Brain microvascular endothelial cell (primary cell): ENCODE data around the gene ETFB.

Source experiments
- DNase-seq: peaks from one replicate; pipeline ENCODE4 v3.0.0-alpha.2; 2020
- H3K27ac ChIP-seq: fragments of 250-450 bp; sonication (Bioruptor Pico); 2 replicates; pipeline ENCODE4 v1.5.1; 2020; ENCODE audit warnings: mild to moderate bottlenecking, moderate library complexity
- H3K27me3 ChIP-seq: fragments of 250-450 bp; sonication (Bioruptor Pico); replicated peaks from 2 replicates; pipeline ENCODE4 v1.5.1; 2020; ENCODE audit warnings: mild to moderate bottlenecking
- H3K36me3 ChIP-seq: fragments of 250-450 bp; sonication (Bioruptor Pico); replicated peaks from 2 replicates; pipeline ENCODE4 v1.5.1; 2020; ENCODE audit warnings: mild to moderate bottlenecking
- H3K4me3 ChIP-seq: 2 replicates; pipeline ENCODE4 v1.5.1; 2011; ENCODE audit warnings: low read depth, mild to moderate bottlenecking, control low read depth, low read length, moderate library complexity
- CTCF ChIP-seq: IDR thresholded peaks from 2 replicates; pipeline ENCODE4 v1.5.1; 2011; ENCODE audit warnings: low read depth, mild to moderate bottlenecking, moderate library complexity, low read length, control low read depth, inconsistent platforms; ENCODE audit errors: missing control alignments
- in situ Hi-C: cut with HindIII; loops from 2 replicates; pipeline ENCODE4 v1.10.0; 2017; ENCODE audit warnings: low sequenced_read_pairs, low pct_ligation_motif_present

The ETFB gene

GRCh38 chr19:51377422-51377821 lies 11.2 kb upstream of the ETFB start:
- H3K4me3 ChIP-seq: no peak overlapping the region
- no peaks in the 10 kb centered on the region for H3K27me3 ChIP-seq
- TF ChIP-seq CTCF: no peak
- in situ Hi-C loops: no loop called here
- no peak for DNase-seq
- no peak overlapping the region for H3K27ac ChIP-seq
- H3K36me3 ChIP-seq: no peaks in the 10 kb centered on the region

DNA sequence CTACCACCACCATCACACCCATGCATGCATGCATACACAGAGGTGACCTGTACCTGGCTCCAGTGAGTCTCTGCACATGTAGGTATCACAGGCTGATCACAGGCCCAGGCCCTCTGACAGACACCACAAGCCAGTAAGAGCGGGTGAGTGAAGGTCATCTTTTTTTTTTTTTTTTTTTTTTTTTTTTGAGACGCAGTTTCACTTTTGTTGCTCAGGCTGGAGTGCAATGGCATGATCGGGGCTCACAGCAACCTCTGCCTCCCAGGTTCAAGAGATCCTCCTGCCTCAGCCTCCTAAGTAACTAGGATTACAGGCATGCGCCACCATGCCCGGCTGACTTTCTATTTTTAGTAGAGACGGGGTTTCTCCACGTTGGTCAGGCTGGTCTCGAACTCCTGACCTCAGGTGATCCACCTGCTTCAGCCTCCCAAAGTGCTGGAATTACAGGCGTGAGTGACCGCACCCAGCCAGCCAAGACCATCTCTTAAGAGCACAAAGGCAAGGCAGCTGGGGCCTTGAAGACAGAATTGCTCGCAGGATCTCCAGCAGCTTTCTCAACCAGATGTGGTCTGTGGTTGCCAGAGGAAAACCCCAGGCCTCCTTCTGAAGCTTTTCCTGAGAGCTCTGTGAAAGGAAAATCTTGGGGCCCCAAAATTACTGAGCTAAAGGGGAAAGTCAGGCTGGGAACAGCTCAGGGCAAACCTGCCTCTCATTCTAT lies 9.5 kb upstream of the ETFB start:
- Histone ChIP-seq H3K27ac (no peak overlapping the region), H3K27me3 (no peaks in the 10 kb centered on the region), H3K36me3 (no peaks in the 10 kb centered on the region), H3K4me3 (no peak overlapping the region)
- TF ChIP-seq CTCF: no peak
- DNase-seq: no peak
- in situ Hi-C loops: no loop called here

DNA sequence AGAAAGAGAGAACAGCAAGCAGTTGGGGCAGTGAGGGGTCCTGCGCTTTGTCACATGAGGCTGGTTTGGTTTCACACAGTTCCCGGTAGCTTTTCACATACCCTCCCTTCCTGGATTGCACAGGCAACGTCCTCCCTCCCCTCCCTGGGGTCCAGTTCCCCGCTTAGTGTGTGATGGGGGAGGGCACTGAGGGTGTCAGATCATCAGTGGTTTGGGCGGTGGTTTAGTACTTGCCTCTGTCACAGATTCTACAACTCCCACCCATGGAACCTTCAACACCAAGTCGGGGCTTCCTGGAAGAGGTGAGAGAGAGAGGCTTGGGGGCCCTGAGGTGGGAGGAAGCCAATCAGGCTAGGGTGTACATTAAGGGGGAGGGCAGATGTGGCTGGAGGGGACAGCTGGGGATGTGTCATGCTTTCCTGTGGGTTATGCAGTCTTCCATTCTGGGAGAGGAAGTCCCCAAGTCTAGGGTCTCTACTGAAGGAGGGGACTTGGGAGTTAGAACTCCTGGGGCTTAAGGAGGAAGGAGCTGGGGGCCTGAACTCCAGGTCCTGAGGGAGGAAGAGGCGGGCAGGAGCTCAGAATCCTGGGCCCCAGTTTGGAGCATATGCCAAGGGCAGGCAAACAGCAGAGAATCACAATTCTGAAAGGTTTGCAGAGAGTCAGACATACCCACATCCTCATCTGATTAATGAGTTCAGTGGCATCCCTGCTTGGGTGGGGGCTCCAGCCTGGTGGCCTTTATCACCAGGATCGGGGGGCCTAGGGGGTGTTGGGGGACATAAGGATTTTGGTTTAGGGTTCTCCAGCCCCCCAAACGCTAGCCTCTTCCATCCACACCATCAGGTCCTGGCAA lies 6.7 kb upstream of the ETFB start, which contains the start of gene NKG7:
Gene NKG7, minus strand, starts transcription at position 6 of the 856 bp plus-strand sequence. CDS start 119 bp downstream, outside the sequence.
- no peak within 1 kb of the TSS for H3K27ac ChIP-seq
- no peaks in the 10 kb centered on the region for H3K36me3 ChIP-seq
- no peak for TF ChIP-seq CTCF
- in situ Hi-C loops: no loop called here
- H3K4me3 ChIP-seq: no peak within 1 kb of the TSS
- H3K27me3 ChIP-seq: no peaks in the 10 kb centered on the region
- no peak for DNase-seq

DNA sequence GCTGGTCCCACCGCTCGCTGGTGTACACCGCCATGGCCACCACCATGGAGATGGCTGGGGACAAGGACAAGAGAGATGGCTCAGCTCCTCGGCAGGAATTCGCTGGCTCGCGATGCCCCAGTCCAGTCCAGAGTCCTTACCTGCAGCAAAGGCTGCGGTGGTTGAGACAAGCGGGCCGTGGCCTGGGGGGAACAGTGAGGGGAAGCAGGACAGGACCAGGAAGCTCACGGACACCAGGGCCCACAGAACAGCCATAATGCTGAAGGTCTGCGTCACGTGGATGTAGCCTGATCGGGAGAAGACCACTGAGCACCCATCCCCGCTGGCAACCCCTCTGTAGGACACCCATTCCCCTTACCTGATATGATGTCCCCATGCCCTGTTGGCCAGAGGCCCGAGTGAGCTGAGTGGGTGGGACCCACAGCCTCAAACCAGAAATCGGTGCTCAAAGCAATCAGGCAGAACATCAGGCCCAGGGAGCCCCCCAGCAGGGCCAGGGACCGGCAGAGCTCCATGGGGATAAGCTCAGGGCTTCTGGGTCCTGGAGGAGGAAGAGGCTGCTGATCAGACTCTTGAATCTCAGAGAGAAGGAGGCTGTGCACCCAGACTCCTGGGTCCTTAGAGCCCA lies 5.9 kb upstream of the ETFB start:
- DNase-seq: no peak
- Histone ChIP-seq H3K27me3 (no peaks in the 10 kb centered on the region), H3K4me3 (no peak overlapping the region), H3K36me3 (no peaks in the 10 kb centered on the region), H3K27ac (no peak overlapping the region)
- no peak for TF ChIP-seq CTCF
- in situ Hi-C loops: no loop called here

GRCh38 chr19:51371186-51371690 lies 5.0 kb upstream of the ETFB start:
- in situ Hi-C loops: no loop called here
- H3K36me3 ChIP-seq: no peaks in the 10 kb centered on the region
- TF ChIP-seq CTCF: no peak

More at GRCh38 chr19:51371186-51371690, 5.0 kb upstream of the ETFB start:
- H3K27me3 ChIP-seq: no peaks in the 10 kb centered on the region
- no peak overlapping the region for H3K27ac ChIP-seq
- DNase-seq: no peak
- no peak overlapping the region for H3K4me3 ChIP-seq
